H1 (cell line): ENCODE measurements around the gene RUFY3. TPM values are rescaled to one million over a fixed set of nuclear protein-coding genes. Genes with fewer than 3 reads are reported as not detected.

ENCODE experiments used
- CTCF ChIA-PET: fragments of 300-600 bp; sonication (Branson Sonifier 250); formaldehyde crosslinking; loops from one replicate; lab custom pipeline; 2021; ENCODE audit not compliant: partially characterized antibody; lab: Charles Lee
- POLR2A ChIA-PET: fragments of 300-600 bp; sonication (Branson Sonifier 250); formaldehyde crosslinking; loops from one replicate; lab custom pipeline; 2021; ENCODE audit warnings: inconsistent platforms; ENCODE audit not compliant: partially characterized antibody; lab: Charles Lee
- DNase-seq, 2 experiments: peaks; one replicate each; pipeline versions ENCODE4 v3.0.0 to v3.0.0-alpha.2; 2010 to 2022; ENCODE audit warnings: low spot score in 2 of 2, low read depth in 1 of 2, mixed read lengths in 1 of 2
- FAIRE-seq: peaks from 2 replicates; lab custom pipeline; 2011; peaks lifted over from hg19 to GRCh38; lab: Jason Lieb, UNC
- H2AFZ ChIP-seq: 2 replicates; pipeline ENCODE4 v1.8.1; 2012; ENCODE audit warnings: low read length, inconsistent platforms
- H2AK5ac ChIP-seq: 2 replicates; pipeline ENCODE4 v1.6.1; 2013; ENCODE audit warnings: low read depth, low read length
- H2BK120ac ChIP-seq: replicated peaks from 2 replicates; pipeline ENCODE3; 2013; ENCODE audit warnings: low read depth, low read length, inconsistent platforms
- H2BK12ac ChIP-seq: 2 replicates; pipeline ENCODE4 v1.6.1; 2013; ENCODE audit warnings: low read depth, low read length
- H2BK15ac ChIP-seq: 2 replicates; pipeline ENCODE4 v1.6.1; 2013; ENCODE audit warnings: low read length
- H2BK20ac ChIP-seq: 2 replicates; pipeline ENCODE4 v1.6.1; 2013; ENCODE audit warnings: low read length
- H2BK5ac ChIP-seq: 2 replicates; pipeline ENCODE4 v1.6.1; 2013; ENCODE audit warnings: low read depth, low read length
- H3K14ac ChIP-seq: 2 replicates; pipeline ENCODE4 v1.6.1; 2013; ENCODE audit warnings: inconsistent platforms; ENCODE audit not compliant: insufficient read length
- H3K18ac ChIP-seq: 2 replicates; pipeline ENCODE4 v1.6.1; 2013; ENCODE audit warnings: low read length; ENCODE audit errors: extremely low read depth
- H3K23ac ChIP-seq: 2 replicates; pipeline ENCODE4 v1.6.1; 2013; ENCODE audit warnings: inconsistent platforms; ENCODE audit not compliant: insufficient read length
- H3K23me2 ChIP-seq: 2 replicates; pipeline ENCODE4 v1.6.1; 2013; ENCODE audit warnings: low read depth, low read length
- H3K27ac ChIP-seq: 2 replicates; pipeline ENCODE4 v1.6.1; 2011; ENCODE audit warnings: low read depth, low read length, inconsistent platforms
- H3K27me3 ChIP-seq, 4 experiments: replicated peaks in 1 of 4; 1 replicate in 1 of 4; 2 replicates in 3 of 4; pipeline versions ENCODE4 v1.6.1 to v1.8.1; 2011 to 2013; ENCODE audit warnings: low read length in 3 of 4, mild to moderate bottlenecking in 3 of 4, inconsistent platforms in 2 of 4, mixed read lengths in 2 of 4, moderate library complexity in 1 of 4; ENCODE audit not compliant: control insufficient read depth in 3 of 4, insufficient read depth in 3 of 4; ENCODE audit errors: extremely low read depth in 1 of 4
- H3K36me3 ChIP-seq, 4 experiments: 2 replicates each; pipeline versions ENCODE4 v1.6.1 to v1.8.1; 2011 to 2013; ENCODE audit warnings: mild to moderate bottlenecking in 4 of 4, low read length in 3 of 4, moderate library complexity in 2 of 4, control low read depth in 1 of 4, inconsistent platforms in 1 of 4; ENCODE audit not compliant: insufficient read depth in 4 of 4, control insufficient read depth in 2 of 4
- H3K4ac ChIP-seq: replicated peaks from 2 replicates; pipeline ENCODE3; 2013; ENCODE audit warnings: low read length, low read depth, mixed read lengths, inconsistent platforms; ENCODE audit not compliant: insufficient read length
- H3K4me1 ChIP-seq, 4 experiments: replicated peaks in 1 of 4; 1 replicate in 1 of 4; 2 replicates in 3 of 4; pipeline versions ENCODE4 v1.6.1 to v1.8.1; 2011 to 2013; ENCODE audit warnings: low read length in 3 of 4, inconsistent platforms in 2 of 4, mixed read lengths in 1 of 4; ENCODE audit not compliant: insufficient read depth in 4 of 4, control insufficient read depth in 3 of 4
- H3K4me2 ChIP-seq, 2 experiments: 2 replicates each; pipeline versions ENCODE4 v1.6.1 to v1.8.1; 2011 to 2013; ENCODE audit warnings: low read depth in 2 of 2, low read length in 2 of 2, control low read depth in 1 of 2, inconsistent platforms in 1 of 2, mild to moderate bottlenecking in 1 of 2; ENCODE audit not compliant: insufficient read depth in 1 of 2
- H3K4me3 ChIP-seq, 4 experiments: fragments of 200-600, 300-600 bp in 1 of 4; sonication (generic), shearing (Covaris generic), sonication (Bioruptor Twin) in 1 of 4; 2 replicates each; pipeline versions ENCODE4 v1.5.1 to v1.8.1; 2011 to 2016; ENCODE audit warnings: low read length in 4 of 4, low read depth in 3 of 4, control low read depth in 2 of 4, inconsistent platforms in 2 of 4, mild to moderate bottlenecking in 2 of 4, mixed read lengths in 1 of 4, moderate library complexity in 1 of 4; ENCODE audit not compliant: insufficient read depth in 2 of 4; ENCODE audit errors: extremely low read depth in 1 of 4
- H3K56ac ChIP-seq: replicated peaks from 2 replicates; pipeline ENCODE3; 2013; ENCODE audit warnings: low read depth, mild to moderate bottlenecking, mixed read lengths, low read length, inconsistent platforms; ENCODE audit not compliant: insufficient read length
- H3K79me1 ChIP-seq: 2 replicates; pipeline ENCODE4 v1.6.1; 2013; ENCODE audit warnings: low read depth, low read length, control low read depth
- H3K79me2 ChIP-seq, 2 experiments: 2 replicates each; pipeline versions ENCODE4 v1.6.1 to v1.8.1; 2012 to 2013; ENCODE audit warnings: low read length in 2 of 2, mild to moderate bottlenecking in 2 of 2, inconsistent platforms in 1 of 2; ENCODE audit not compliant: insufficient read depth in 2 of 2, control insufficient read depth in 1 of 2
- H3K9ac ChIP-seq, 4 experiments: replicated peaks in 1 of 4; 1 replicate in 1 of 4; 2 replicates in 3 of 4; pipeline versions ENCODE4 v1.6.1 to v1.8.1; 2011 to 2013; ENCODE audit warnings: low read depth in 3 of 4, low read length in 3 of 4, control low read depth in 2 of 4, mild to moderate bottlenecking in 2 of 4, moderate library complexity in 2 of 4, inconsistent platforms in 1 of 4; ENCODE audit errors: extremely low read depth in 1 of 4
- H3K9me3 ChIP-seq, 2 experiments: 2 replicates each; pipeline versions ENCODE4 v1.6.1 to v1.8.1; 2012 to 2013; ENCODE audit warnings: mild to moderate bottlenecking in 2 of 2, moderate library complexity in 2 of 2, control low read depth in 1 of 2, inconsistent platforms in 1 of 2, low read depth in 1 of 2, low read length in 1 of 2, mixed read lengths in 1 of 2; ENCODE audit not compliant: insufficient read depth in 2 of 2
- H4K20me1 ChIP-seq, 2 experiments: replicated peaks in 1 of 2; 2 replicates each; pipeline versions ENCODE3 to v1.8.1; 2011 to 2013; ENCODE audit warnings: inconsistent platforms in 2 of 2, low read length in 2 of 2, mild to moderate bottlenecking in 1 of 2; ENCODE audit not compliant: insufficient read depth in 2 of 2, control insufficient read depth in 1 of 2
- H4K5ac ChIP-seq: 2 replicates; pipeline ENCODE4 v1.6.1; 2013; ENCODE audit warnings: low read length, low read depth, mixed read lengths, inconsistent platforms; ENCODE audit not compliant: insufficient read length
- H4K8ac ChIP-seq: 2 replicates; pipeline ENCODE4 v1.8.0; 2013; ENCODE audit warnings: mild to moderate bottlenecking, moderate library complexity, low read length, inconsistent platforms; ENCODE audit not compliant: insufficient read depth; ENCODE audit errors: extremely low read depth
- H4K91ac ChIP-seq: replicated peaks from 2 replicates; pipeline ENCODE3; 2013; ENCODE audit warnings: low read length, mixed read lengths, inconsistent platforms; ENCODE audit not compliant: insufficient read length
- BRCA1 ChIP-seq: IDR thresholded peaks from 2 replicates; pipeline ENCODE4 v1.6.1; 2012; ENCODE audit warnings: low read depth, low read length, improper control_type of control experiment
- GABPA ChIP-seq: IDR thresholded peaks from 2 replicates; pipeline ENCODE4 v1.6.1; 2011; ENCODE audit warnings: mild to moderate bottlenecking, low read length, moderate library complexity, borderline replicate concordance; ENCODE audit not compliant: insufficient read depth
- KDM5A ChIP-seq: fragments of 200-600 bp; IDR thresholded peaks from 2 replicates; pipeline ENCODE4 v1.7.1; 2012; ENCODE audit warnings: mild to moderate bottlenecking, low read length, inconsistent platforms, mixed read lengths
- MAFK ChIP-seq: IDR thresholded peaks from 2 replicates; pipeline ENCODE4 v1.6.1; 2012; ENCODE audit warnings: low read depth, mild to moderate bottlenecking, improper control_type of control experiment, low read length
- MAX ChIP-seq: IDR thresholded peaks from 2 replicates; pipeline ENCODE4 v1.6.1; 2012; ENCODE audit warnings: inconsistent platforms
- ZNF274 ChIP-seq: IDR thresholded peaks from 2 replicates; pipeline ENCODE4 v1.7.0; 2012; ENCODE audit warnings: low read length, borderline replicate concordance; ENCODE audit errors: extremely low read depth
- WGBS, 2 experiments: shearing (Covaris generic) in 1 of 2; methylation state at CpG; one replicate each; pipeline versions ENCODE4 v1.1.6 to v1.1.7; 2013 to 2015; ENCODE audit warnings: low lambda C conversion rate in 2 of 2, mixed read lengths in 2 of 2, inconsistent platforms in 1 of 2, low coverage in 1 of 2, missing lambda C conversion rate in 1 of 2; ENCODE audit not compliant: insufficient replicate concordance in 2 of 2, insufficient coverage in 1 of 2, insufficient read length in 1 of 2; ENCODE audit errors: extremely low coverage in 1 of 2, missing lambda C conversion rate in 1 of 2; 5-methylcytosine and 5-hydroxymethylcytosine counted together
- polyA plus RNA-seq, 7 experiments: library from polyadenylated mRNA; depleted of rRNA in 3 of 7; stranded (reverse) in 5 of 7; unstranded in 2 of 7; fragments of >200 nt in 5 of 7; fragments of 200-250 nt in 2 of 7; gene quantifications; 1 replicate in 5 of 7; 2 replicates in 1 of 7; 4 replicates in 1 of 7; pipeline versions ENCODE4 v1.2.1 to v1.2.3, GENCODE V29; 2011 to 2013; ENCODE audit warnings: missing spikeins in 2 of 7, mixed read lengths in 2 of 7
- total RNA-seq: library from RNA; stranded (reverse); fragmentation: NEBNext Ultra II Directional; extraction: Animal tissue kit (Norgen Biotek cat#: 25700); gene quantifications from 2 replicates; pipeline ENCODE4 v1.2.1, GENCODE V29; 2021

RUFY3 gene
- total and polyA plus RNA-seq, 2 of the 8 experiments (the other 6 are each of a cell fraction or from before 2014, with no cell fraction given), result 7.8 to 33.1 TPM

- Histone ChIP-seq H2AFZ (no peak overlapping the region), H3K27ac (no peak overlapping the region), H3K4me1 (peaks cover 0 to 3% (median 1%) of the 10 kb centered on the region in 4 experiments; a peak in 3 of 7 replicates), H4K20me1 (peaks cover 0 to 3% of the 10 kb centered on the region in 2 experiments), H3K4me3 (no peak overlapping the region), H3K79me2 (no peaks in the 10 kb centered on the region), H3K14ac (no peak overlapping the region), H3K4ac (no peak overlapping the region), H3K23me2 (no peaks in the 10 kb centered on the region), H4K5ac (no peak overlapping the region), H4K8ac (no peak overlapping the region), H3K79me1 (no peaks in the 10 kb centered on the region), H3K36me3 (no peaks in the 10 kb centered on the region), H3K4me2 (no peak overlapping the region), H3K56ac (no peak overlapping the region), H2BK12ac (no peak overlapping the region), H3K9ac (no peak overlapping the region), H2BK120ac (no peak overlapping the region), H2BK15ac (no peak overlapping the region), H2BK5ac (no peak overlapping the region), H2BK20ac (no peak overlapping the region), H4K91ac (no peak overlapping the region), H3K23ac (no peak overlapping the region), H2AK5ac (no peak overlapping the region), H3K27me3 (no peaks in the 10 kb centered on the region), H3K18ac (no peak overlapping the region), H3K9me3 (no peaks in the 10 kb centered on the region)
- 79% methylated on average over 1 of the region's 1 CpG; no CpG with 5 or more reads in 1 of the 2 experiments for WGBS, 2 experiments
- DNase-seq (no peak), FAIRE-seq (no peak)
- ChIA-PET CTCF (interaction anchor here (1.0 to 1.4 kb wide), 2 partner anchors 12 to 19 kb away, joined by 3 to 4 read pairs; no protein-coding TSS in a partner anchor), POLR2A (no interaction called here)
- no peak for TF ChIP-seq BRCA1
- TF ChIP-seq KDM5A, result no peak
- no peak for TF ChIP-seq MAX
- no peak for TF ChIP-seq ZNF274
- TF ChIP-seq MAFK, result no peak
- no peak for TF ChIP-seq GABPA
Measured at GRCh38 chr4:70743731-70744130, 22.0 kb downstream of the RUFY3 start.
